HepG2 (cell line): ENCODE measurements around the gene SAYSD1. TPM values are rescaled to one million over a fixed set of nuclear protein-coding genes. Genes with fewer than 3 reads are reported as not detected.
A peak's percentile ranks its signal among the peaks of the same experiment; 100 is the strongest.

Experiments
- CBX1 ChIP-seq: IDR thresholded peaks from one replicate; pipeline ENCODE4 v1.6.1; 2016; ENCODE audit warnings: antibody characterized with exemption, low read depth
- CSRNP2 ChIP-seq: sonication (generic); formaldehyde crosslinking; conservative IDR thresholded peaks from 2 replicates; pipeline ENCODE4 v1.8.0; 2022; ENCODE audit warnings: low read depth, missing genetic modification reagents
- ELF4 ChIP-seq: sonication (generic); formaldehyde crosslinking; IDR thresholded peaks from 2 replicates; pipeline ENCODE4 v1.5.0; 2020; ENCODE audit warnings: missing genetic modification reagents, mild to moderate bottlenecking, moderate library complexity, borderline replicate concordance
- GABPB1 ChIP-seq: IDR thresholded peaks from 2 replicates; pipeline ENCODE4 v1.6.1; 2016; ENCODE audit warnings: mild to moderate bottlenecking, missing genetic modification reagents, moderate library complexity, missing compliant biosample characterization
- HNRNPH1 ChIP-seq: fragments of 200-400 bp; formaldehyde crosslinking; optimal IDR thresholded peaks from 2 replicates; pipeline ENCODE3; 2017; ENCODE audit warnings: mild to moderate bottlenecking, low read depth, low read length
- IRX3 ChIP-seq: sonication (generic); formaldehyde crosslinking; IDR thresholded peaks from 2 replicates; pipeline ENCODE4 v1.8.1; 2023; ENCODE audit warnings: mild to moderate bottlenecking, low read depth, missing genetic modification reagents, borderline replicate concordance
- KDM4B ChIP-seq: sonication (generic); formaldehyde crosslinking; IDR thresholded peaks from 2 replicates; pipeline ENCODE4 v1.4.0; 2020; ENCODE audit warnings: missing genetic modification reagents
- MAF1 ChIP-seq: sonication (generic); formaldehyde crosslinking; IDR thresholded peaks from 2 replicates; pipeline ENCODE4 v1.5.0; 2020; ENCODE audit warnings: missing genetic modification reagents, borderline replicate concordance
- MTERF4 ChIP-seq: sonication (generic); formaldehyde crosslinking; IDR thresholded peaks from 2 replicates; pipeline ENCODE4 v1.8.0; 2023; ENCODE audit warnings: mild to moderate bottlenecking, missing genetic modification reagents
- ONECUT2 ChIP-seq: sonication (generic); formaldehyde crosslinking; IDR thresholded peaks from 2 replicates; pipeline ENCODE4 v1.4.0; 2020; ENCODE audit warnings: missing genetic modification reagents
- PHF21A ChIP-seq: sonication (generic); formaldehyde crosslinking; IDR thresholded peaks from 2 replicates; pipeline ENCODE4 v1.5.0; 2020; ENCODE audit warnings: mild to moderate bottlenecking, missing genetic modification reagents
- PPARG ChIP-seq: conservative IDR thresholded peaks from 2 replicates; pipeline ENCODE4 v1.6.1; 2016; ENCODE audit warnings: missing biosample characterization, missing genetic modification reagents
- SNAPC2 ChIP-seq: sonication (generic); formaldehyde crosslinking; IDR thresholded peaks from 2 replicates; pipeline ENCODE4 v1.8.1; 2022; ENCODE audit warnings: mild to moderate bottlenecking, missing genetic modification reagents
- SRSF9 ChIP-seq: fragments of 200-400 bp; formaldehyde crosslinking; IDR thresholded peaks from 2 replicates; pipeline ENCODE4 v1.6.1; 2018; ENCODE audit warnings: borderline replicate concordance, mild to moderate bottlenecking, low read depth, low read length; ENCODE audit not compliant: insufficient read depth, poor library complexity, severe bottlenecking
- TBL1XR1 ChIP-seq: fragments of 150-350 bp; IDR thresholded peaks from 2 replicates; pipeline ENCODE4 v1.6.1; 2014; ENCODE audit warnings: borderline replicate concordance, low read length; ENCODE audit not compliant: partially characterized antibody
- TGIF2 ChIP-seq: IDR thresholded peaks from 2 replicates; pipeline ENCODE4 v1.6.1; 2016; ENCODE audit warnings: control low read depth, missing compliant biosample characterization
- U2AF2 ChIP-seq: fragments of 200-400 bp; formaldehyde crosslinking; IDR thresholded peaks from 2 replicates; pipeline ENCODE4 v1.6.1; 2017; ENCODE audit warnings: low read depth, mild to moderate bottlenecking, low read length
- UBTF ChIP-seq: sonication (generic); formaldehyde crosslinking; IDR thresholded peaks from 2 replicates; pipeline ENCODE4 v1.4.0; 2020; ENCODE audit warnings: mild to moderate bottlenecking, missing genetic modification reagents
- ZBTB25 ChIP-seq: IDR thresholded peaks from 2 replicates; pipeline ENCODE4 v1.6.1; 2018; ENCODE audit warnings: missing genetic modification reagents
- ZNF503 ChIP-seq: sonication (generic); formaldehyde crosslinking; IDR thresholded peaks from 2 replicates; pipeline ENCODE4 v1.4.0; 2020; ENCODE audit warnings: missing genetic modification reagents
- ZNF510 ChIP-seq: sonication (generic); formaldehyde crosslinking; IDR thresholded peaks from 2 replicates; pipeline ENCODE4 v1.4.0; 2020; ENCODE audit warnings: low read depth, mild to moderate bottlenecking, missing genetic modification reagents
- ZNF672 ChIP-seq: sonication (generic); formaldehyde crosslinking; IDR thresholded peaks from 2 replicates; pipeline ENCODE4 v1.8.1; 2022; ENCODE audit warnings: missing genetic modification reagents
- ZNF713 ChIP-seq: sonication (generic); formaldehyde crosslinking; IDR thresholded peaks from 2 replicates; pipeline ENCODE4 v1.4.0; 2020; ENCODE audit warnings: mild to moderate bottlenecking, missing genetic modification reagents
- ZNF816 ChIP-seq: sonication (generic); formaldehyde crosslinking; IDR thresholded peaks from 2 replicates; pipeline ENCODE4 v1.8.0; 2022; ENCODE audit warnings: missing genetic modification reagents, mild to moderate bottlenecking, borderline replicate concordance
- polyA plus RNA-seq, 8 experiments: library from polyadenylated mRNA; depleted of rRNA in 3 of 8; stranded (reverse) in 7 of 8; unstranded in 1 of 8; fragments of >200 nt; fragmentation: Illumina TruSeq in 4 of 8; extraction: Trizol in 4 of 8; gene quantifications; 2 replicates each; pipeline versions ENCODE4 v1.2.1 to v1.2.3, GENCODE V29; 2011 to 2016; ENCODE audit warnings: low read depth in 4 of 8, missing spikeins in 1 of 8, mixed read lengths in 1 of 8; ENCODE audit not compliant: insufficient read depth in 1 of 8
- total RNA-seq, 5 experiments: library from RNA; depleted of rRNA; stranded (reverse); fragments of >200 nt; fragmentation: Illumina TruSeq; extraction: Trizol; gene quantifications; 2 replicates each; pipeline ENCODE4 v1.2.3, GENCODE V29; 2016; ENCODE audit warnings: low read depth in 1 of 5

The SAYSD1 gene
- total and polyA plus RNA-seq, 2 of the 13 experiments (the other 11 are each of a cell fraction or from before 2014, with no cell fraction given) = 10.1 to 16.0 TPM

- TF ChIP-seq MTERF4 (CRISPR knock-in tag) (no peak), ELF4 (no peak), HNRNPH1 (no peak), ZNF816 (CRISPR knock-in tag) (no peak), IRX3 (no peak), GABPB1 (no peak), PHF21A (CRISPR knock-in tag) (no peak), ZNF510 (CRISPR knock-in tag) (no peak), SNAPC2 (CRISPR knock-in tag) (no peak), CSRNP2 (CRISPR knock-in tag) (no peak), ZBTB25 (CRISPR knock-in tag) (peak; percentile 81; the same call in 1 of the 2 replicates), ZNF713 (no peak), TBL1XR1 (no peak), ONECUT2 (CRISPR knock-in tag) (no peak), UBTF (CRISPR knock-in tag) (no peak), U2AF2 (no peak), KDM4B (CRISPR knock-in tag) (peak; percentile 79), TGIF2 (CRISPR knock-in tag) (0 out of 2 replicates have a peak, but pooled peaks have one; percentile 53), ZNF672 (CRISPR knock-in tag) (no peak), MAF1 (no peak), ZNF503 (no peak), PPARG (CRISPR knock-in tag) (0 out of 2 replicates have a peak, but pooled peaks have one; percentile 28), CBX1 (no peak), SRSF9 (no peak)
Observed at GRCh38 chr6:39137245-39137644, 22.3 kb upstream of the SAYSD1 start (continued).
